Omental fat pad (tissue), 4 donors: Measurements from ENCODE around the gene SIAE. TPM values are rescaled to one million over a fixed set of nuclear protein-coding genes. Genes with fewer than 3 reads are reported as not detected.

Experiments used
- ATAC-seq: fragments of 150-250 bp; one replicate; pipeline ENCODE4 v1.9.1; 2016; ENCODE audit warnings: mild to moderate bottlenecking, moderate library complexity; ENCODE audit not compliant: low FRiP score
- DNase-seq: peaks from one replicate; pipeline ENCODE4 v3.0.0-alpha.2; 2019; ENCODE audit warnings: low spot score
- CTCF ChIP-seq, 3 donors: fragments of 450-650 bp; IDR thresholded peaks; one replicate each; pipeline ENCODE4 v1.5.1; 2016 to 2017; ENCODE audit warnings: antibody characterized with exemption in 3 of 3, mild to moderate bottlenecking in 3 of 3, moderate library complexity in 2 of 3
- total RNA-seq, 4 donors: library from RNA; depleted of rRNA; stranded (reverse); fragments of >200 nt; gene quantifications; one replicate each; pipeline ENCODE4 v1.1.0, GENCODE V29; 2016

Gene SIAE
- total RNA-seq, 4 donors from 2014 or later = 14.7 to 24.9 (median 20.0) TPM

- ATAC-seq (no peak), DNase-seq (no peak)
- peak in 1 of 3 donors; percentile 43 for TF ChIP-seq CTCF (IDR thresholded peaks at IDR 0.05)
Observed at GRCh38 chr11:124669193-124669592, 4.3 kb downstream of the SIAE start.

GRCh38 chr11:124667601-124668000, 5.9 kb downstream of the SIAE start:
- ATAC-seq (no peak), DNase-seq (no peak)
- no peak for TF ChIP-seq CTCF (IDR thresholded peaks at IDR 0.05)

- no peak for TF ChIP-seq CTCF (IDR thresholded peaks at IDR 0.05)
- DNase-seq (no peak), ATAC-seq (no peak)
Observed at GRCh38 chr11:124663861-124664260, 9.7 kb downstream of the SIAE start.

GRCh38 chr11:124662106-124662505, 11.4 kb downstream of the SIAE start:
- no peak for DNase-seq
- TF ChIP-seq CTCF (IDR thresholded peaks at IDR 0.05) = no peak
- ATAC-seq = no peak

GRCh38 chr11:124661553-124661952, 12.0 kb downstream of the SIAE start:
- ATAC-seq = no peak

GRCh38 chr11:124658986-124659385, 14.6 kb downstream of the SIAE start:
- ATAC-seq (no peak), DNase-seq (no peak)
- TF ChIP-seq CTCF (IDR thresholded peaks at IDR 0.05) = no peak

More at GRCh38 chr11:124661553-124661952, 12.0 kb downstream of the SIAE start:
- no peak for TF ChIP-seq CTCF (IDR thresholded peaks at IDR 0.05)
- no peak for DNase-seq

- ATAC-seq = no peak
- no peak for TF ChIP-seq CTCF (IDR thresholded peaks at IDR 0.05)
- no peak for DNase-seq
Observed at GRCh38 chr11:124658501-124658900, 15.0 kb downstream of the SIAE start.
